ENCODE data around the gene CARNS1.
"Not testable (repeated sequence)": the region's sequence is repeated elsewhere in the genome, so short reads cannot be mapped to it uniquely, and the experiment has no call there.

Gene CARNS1

DNA sequence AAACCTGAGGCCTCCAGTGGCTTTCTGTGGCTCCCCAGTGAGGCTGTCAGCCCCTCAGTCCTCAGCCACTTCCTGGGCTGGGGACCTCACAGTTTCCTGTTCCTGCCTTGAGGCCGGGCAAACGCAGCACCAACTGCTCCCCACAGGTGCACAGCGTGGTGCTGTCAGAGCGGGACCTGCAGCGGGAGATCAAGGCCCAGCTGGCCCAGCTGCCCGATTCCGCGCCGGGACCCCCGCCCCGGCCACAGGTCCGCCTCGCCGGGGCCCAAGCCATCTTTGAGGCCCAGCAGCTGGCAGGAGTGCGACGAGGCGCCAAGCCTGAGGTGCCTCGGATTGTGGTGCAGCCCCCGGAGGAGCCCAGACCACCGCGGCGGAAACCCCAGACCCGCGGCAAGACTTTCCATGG is 6.2 kb upstream of the CARNS1 start:
- DNase-seq (ENCODE audit: low read depth in 2 of 2): no peak

DNA sequence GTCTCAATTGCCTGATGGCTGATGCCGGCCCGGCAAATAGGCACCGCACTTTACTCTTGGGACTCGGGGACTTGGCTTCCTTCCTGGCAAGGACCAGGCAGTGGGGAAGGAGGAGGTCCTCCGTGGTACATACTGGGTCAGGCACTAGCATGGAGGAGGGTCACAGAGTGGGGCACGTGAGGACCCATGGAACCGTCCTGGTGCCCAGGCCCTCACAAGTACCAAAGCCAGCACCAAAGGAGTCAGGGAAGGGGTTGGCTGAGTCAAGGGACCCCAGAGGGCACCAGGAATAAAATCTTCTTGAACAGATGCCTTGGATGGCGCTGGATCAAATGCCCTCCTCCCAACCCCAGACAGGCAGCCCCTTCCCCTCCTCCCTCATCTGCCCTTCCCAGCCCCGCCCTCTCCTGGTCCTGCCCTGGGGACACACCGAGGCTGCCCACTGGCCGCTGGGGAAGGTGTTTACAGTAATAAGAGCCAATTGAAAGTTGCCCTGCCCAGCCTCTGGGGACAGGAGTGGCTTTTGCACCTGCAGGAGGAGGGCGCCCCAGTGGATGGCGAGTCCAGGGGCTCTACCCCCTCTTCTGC is 5.6 kb upstream of the CARNS1 start:
- no peak for DNase-seq (ENCODE audit: low read depth in 2 of 2)

DNA sequence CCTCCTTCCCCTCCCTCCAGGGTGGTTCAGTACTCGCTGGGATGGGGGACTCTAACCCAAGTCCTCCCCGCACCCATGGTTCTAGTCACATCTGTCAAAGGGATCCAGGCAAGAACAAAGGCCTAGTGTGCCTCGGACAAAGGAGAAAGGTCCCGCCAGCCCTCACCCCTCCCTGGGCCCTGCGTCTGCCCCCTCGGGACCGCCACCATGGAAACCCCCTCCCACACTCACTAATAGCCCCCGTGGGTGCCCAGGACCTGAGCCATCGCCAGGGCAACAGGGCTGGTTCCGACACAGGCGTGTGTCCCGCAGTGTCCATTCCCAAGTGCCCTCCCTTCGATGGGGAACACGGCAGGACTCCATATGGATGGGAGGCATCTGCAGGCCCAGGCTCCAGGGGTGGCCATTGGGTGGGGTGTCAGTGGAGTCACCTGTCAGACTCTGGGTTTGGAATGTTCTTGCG is 5.1 kb upstream of the CARNS1 start:
- no peak for DNase-seq (ENCODE audit: low read depth in 2 of 2)

DNA sequence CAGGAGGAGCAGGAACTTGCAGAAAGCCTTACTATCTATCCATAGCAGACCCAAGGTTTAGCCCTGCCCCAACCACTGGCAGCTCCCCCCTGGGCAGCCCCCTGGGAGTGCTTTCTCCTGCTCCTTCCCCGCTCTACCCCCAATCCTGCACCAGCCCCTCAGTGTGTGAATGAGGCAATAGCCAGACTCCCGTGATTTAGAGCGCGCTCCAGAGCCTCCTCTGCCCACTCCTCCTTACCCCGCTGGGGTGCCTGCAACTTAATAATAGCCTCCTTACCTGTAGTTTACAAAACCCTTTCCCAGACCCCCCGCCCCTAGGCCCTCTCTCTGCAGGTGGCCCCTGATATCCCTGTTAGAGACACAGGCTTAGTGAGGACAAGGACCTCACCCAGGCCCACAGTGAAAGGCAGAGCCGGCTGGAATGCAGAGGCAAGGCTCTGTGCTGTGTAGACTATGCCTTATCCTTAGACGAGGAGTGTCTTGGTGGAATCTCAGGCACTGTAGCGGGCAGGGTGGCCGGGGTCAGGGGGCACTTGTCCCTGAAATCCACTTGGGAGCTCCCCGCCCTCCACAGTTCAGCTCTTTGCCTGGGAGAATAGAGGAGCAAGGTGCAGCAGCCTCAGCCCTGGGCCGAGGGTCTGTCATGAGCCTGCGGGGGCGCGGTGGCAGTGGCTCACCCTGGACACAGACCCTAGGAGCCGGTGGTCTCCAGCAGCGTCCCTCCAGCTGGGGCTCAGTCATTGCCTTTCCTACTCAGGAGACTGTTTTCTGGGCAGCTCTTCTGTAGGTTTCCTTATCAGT is 4.3 kb upstream of the CARNS1 start:
- no peak for DNase-seq (ENCODE audit: low read depth in 2 of 2)

DNA sequence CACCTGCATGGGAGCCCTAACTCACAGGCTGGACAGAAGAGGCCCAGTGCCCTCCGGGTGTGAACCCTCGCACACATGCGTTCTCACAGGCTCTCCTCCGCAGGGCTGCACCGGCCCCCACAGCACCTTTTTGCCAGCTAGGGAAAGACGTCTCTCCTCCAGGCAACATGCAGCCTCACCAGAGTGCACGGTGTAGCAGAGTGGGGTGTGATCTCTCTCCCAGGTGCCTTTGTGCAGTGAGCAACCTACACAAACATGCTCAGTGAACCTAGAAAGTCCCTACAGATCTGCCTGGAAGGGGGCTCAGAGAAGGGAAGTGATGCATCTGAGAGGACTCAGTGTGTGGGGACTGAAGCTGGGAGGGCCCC is 3.7 kb upstream of the CARNS1 start:
- no peak for DNase-seq (ENCODE audit: low read depth in 2 of 2)

DNA sequence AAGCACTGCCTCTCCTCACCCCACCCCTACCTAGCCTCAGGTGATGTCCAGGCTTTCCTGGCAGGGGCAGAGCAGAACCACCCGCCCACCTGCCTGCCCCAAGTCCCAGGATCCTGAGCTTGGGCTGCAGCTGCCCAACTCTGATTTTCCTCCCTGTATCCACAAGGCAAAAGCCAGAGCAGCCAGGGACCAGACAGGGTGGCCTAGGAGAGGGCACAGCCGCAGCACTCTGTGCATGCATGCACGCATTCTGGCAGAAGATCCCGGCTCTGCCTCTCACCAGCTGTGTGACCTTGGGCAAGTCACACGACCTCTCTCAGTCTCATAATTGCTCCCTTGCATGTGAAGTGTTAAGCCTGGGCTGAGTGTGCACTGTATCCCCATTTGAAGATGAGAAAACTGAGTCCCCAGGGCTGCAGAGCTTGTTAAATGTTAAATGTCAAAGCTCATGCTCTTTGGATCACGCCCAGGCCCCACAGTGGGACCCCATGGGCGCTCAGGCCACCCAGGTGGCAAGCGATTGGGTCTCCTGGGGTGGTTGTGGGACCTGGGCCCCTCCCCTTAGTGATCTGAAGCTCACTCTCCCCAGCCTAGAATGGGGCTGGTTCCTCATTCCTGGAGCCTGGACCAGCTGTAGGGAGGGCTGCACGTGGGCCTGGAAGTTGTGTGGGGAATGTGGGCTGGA is 2.8 kb upstream of the CARNS1 start:
- no peak for DNase-seq (ENCODE audit: low read depth in 2 of 2)

DNA sequence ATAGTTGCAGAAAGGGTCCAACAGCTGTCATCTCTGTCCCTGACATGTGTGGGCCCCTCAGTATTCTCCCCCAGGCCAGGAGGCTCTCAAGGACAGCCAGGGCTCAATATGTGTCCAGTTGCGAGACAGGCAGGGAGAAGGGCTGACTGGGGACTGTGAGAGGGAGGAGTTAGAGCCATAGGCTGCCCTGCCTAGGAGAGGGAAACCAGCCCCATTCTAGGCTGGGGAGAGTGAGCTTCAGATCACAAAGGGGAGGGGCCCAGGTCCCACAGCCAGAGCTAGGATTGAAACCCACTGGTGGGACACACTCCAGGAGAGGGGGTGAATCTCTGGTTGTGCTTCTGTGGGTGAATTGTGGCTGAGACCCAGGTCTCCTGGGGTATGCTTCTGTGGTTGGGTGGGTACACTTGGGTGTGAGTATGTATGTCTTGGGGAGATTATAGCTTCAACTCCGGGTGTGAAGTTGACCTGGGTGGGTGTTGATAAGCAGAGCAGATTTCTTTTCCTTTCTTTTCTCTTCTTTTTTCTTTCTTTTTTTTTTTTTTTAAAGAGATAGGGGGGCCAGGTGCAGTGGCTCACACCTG is 2.1 kb upstream of the CARNS1 start:
- no peak for DNase-seq (ENCODE audit: low read depth in 2 of 2)

DNA sequence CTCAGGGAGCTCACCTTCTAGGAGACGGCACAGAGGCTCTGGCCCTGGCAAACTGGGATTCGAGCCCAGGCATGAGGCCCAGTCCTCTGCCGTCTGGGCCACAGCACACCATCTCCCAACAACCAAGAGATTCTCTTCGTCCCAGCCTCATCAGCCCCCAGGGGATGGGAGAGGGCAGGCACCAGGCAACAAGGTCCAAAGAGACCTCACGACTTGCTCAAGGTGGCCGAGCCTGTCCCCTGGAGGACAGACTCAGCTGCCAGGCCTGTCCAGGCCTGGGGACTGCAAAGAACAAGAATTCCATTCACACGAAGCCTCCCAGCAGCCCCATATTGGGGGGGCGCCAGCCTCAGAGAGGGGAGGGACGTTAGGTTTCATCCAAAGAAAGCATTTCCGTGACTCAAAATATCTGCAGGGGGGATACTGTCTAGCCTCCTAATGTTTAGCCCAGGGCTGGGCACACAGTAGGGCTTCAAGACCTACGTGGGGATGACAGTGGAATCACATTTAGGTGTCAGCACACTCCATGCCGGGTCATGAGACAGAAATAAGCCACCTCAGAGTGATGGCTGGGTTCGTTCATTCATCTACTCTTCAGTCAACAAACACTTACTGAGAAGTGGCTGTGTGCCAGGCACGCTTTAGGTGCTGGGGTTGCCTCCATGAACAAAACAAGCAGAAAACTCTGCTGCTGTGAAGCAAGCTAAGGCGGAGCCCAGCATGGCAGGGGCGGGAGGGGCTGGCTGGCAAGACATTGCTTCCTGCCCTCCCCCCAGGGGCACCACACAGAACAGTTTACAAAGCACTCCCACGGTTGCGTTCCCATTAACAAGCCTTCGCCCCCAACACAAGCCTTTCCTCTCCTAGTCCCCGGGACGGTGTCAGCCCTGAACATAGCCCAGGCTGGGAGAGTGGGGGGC is 1.2 kb downstream of the CARNS1 start:
- no peak for DNase-seq (ENCODE audit: low read depth in 2 of 2)

DNA sequence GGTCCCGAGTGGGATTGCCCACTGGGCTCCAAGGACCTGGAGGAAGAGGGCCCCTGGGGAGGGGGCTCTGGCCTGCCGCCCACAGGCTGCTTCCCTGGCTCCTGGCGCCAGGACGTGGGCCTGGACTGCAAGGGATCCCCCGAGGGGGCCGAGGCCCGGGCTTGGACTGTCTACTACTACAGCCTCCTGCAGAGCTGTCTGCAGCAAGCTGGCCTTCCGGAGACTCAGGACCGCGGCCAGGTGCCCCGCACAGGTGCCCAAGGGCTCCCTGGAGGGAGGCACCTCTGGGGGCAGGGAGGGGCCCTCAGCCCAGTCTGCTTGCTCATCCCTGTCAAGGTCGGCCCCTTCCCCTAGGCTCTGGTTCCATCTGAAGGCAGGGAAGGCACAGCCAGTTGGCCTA is 1.9 kb downstream of the CARNS1 start:
- no peak for DNase-seq (ENCODE audit: low read depth in 2 of 2)

DNA sequence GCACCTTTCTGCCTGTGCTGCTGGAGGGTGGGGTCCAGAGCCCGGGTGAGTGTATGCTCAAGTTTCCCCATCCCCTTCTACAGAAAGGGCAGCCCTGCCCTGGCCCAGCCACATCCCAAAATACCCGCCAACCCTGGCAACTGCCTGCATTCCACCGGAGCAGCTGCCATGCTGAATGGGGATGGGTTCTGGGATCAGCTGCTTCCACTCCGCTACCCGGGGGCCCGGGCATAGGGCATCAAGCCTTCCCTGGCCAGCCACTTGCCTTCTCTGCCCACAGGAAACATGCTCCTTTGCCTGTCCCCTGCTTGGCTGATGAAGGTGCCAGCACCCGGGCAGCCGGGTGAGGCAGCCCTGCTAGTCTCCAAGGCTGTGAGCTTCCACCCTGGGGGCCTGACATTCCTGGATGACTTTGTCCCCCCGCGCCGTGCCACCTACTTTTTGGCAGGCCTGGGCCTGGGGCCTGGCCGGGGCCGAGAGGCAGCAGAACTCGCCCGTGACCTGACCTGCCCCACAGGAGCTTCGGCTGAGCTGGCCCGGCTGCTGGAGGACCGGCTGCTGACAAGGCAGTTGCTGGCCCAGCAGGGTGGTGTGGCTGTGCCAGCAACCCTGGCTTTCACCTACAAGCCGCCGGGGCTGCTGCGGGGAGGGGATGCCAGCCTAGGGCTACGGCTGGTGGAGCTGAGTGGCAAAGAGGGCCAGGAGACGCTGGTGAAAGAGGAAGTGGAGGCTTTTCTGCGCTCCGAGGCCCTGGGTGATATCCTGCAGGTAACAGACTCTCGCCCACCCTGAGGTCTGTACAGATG is 3.2 kb downstream of the CARNS1 start:
- no peak for DNase-seq (ENCODE audit: low read depth in 2 of 2)

DNA sequence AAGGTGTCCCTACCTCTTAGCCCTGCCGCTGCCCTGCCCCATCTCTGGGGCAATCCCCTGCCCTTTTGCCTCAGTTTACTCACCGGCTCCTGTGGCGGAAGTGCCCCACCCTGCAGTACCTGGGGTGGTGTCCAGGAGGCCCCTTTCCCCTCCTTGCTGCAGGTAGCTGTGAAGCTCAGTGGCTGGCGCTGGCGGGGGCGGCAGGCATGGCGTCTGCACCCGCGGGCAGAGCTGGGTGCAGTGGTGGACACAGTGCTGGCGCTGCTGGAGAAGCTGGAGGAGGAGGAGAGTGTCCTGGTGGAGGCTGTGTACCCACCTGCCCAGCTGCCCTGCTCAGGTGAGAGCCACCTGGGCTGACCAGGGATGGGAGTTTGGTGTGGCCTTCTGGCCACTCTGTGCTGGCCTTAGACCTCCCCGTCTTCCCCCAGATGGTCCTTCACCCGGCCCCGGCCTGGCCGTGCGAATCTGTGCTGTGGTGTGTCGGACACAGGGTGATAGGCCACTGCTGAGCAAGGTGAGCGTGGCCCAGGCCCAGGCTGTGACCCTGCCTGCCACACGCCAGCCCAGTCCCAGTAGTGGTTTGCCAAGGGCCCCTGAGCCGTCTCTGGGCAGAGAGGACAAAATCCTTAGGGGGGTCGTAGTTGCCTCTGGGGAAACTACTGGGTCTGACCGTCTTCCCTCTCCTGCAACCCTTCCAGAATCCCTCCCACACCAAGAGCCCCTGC is 4.0 kb downstream of the CARNS1 start:
- DNase-seq (ENCODE audit: low read depth in 2 of 2): no peak

DNA sequence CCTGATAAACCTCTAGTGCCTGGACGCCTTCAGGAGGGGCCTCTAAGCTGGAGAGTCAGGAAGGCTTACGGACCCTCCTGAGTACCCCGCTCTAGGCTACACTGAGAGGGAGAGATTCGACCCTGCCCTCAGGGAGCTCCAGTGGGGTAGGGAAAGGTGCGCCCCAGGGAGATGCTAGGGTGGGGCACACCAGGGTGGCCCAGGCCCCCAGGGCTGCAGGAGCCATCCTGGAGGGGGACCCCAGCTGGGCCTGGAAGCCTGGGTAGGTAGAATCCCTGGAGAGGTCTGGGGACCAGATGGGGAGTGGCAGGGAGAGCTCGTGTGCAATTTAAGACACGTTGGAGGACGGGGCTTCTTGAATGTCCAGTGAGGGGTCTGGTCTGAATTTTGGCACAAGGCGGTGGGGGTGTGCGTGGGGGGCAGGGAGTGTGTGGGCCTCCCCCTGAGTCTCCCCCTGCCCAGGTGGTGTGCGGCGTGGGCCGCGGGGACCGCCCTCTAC is 4.7 kb downstream of the CARNS1 start:
- DNase-seq (ENCODE audit: low read depth in 2 of 2): no peak

DNA sequence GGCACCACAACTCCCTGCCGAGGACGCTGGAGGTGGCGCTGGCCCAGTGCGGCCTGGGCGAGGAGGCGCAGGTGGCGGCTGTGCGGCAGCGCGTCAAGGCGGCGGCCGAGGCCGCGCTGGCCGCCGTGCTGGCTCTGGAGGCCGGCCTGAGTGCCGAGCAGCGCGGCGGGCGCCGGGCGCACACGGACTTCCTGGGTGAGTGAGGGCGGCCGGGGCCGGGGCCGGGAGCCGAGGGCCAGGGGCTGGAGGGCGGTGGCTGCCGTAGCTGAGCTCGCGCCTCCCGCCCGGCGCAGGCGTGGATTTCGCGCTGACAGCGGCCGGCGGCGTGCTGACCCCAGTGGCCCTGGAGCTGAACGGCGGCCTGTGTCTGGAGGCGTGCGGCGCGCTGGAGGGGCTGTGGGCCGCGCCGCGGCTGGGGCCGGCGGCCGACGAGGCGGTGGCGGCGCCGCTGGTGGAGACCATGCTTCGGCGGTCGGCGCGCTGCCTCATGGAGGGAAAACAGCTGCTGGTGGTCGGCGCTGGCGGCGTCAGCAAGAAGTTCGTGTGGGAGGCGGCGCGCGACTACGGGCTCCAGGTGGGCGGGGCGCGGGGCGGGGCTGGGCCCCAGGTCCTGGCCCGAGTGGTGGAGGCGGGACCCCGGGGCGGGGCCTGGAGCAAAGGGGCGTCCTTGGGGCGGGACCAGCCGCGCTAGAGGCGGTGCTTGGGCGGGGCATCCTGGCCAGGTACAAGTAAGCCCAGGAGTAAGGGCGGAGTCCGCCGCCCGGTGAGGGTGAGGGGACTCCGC is 5.4 kb downstream of the CARNS1 start:
- DNase-seq (ENCODE audit: low read depth in 2 of 2): peak; percentile 98 to 99

DNA sequence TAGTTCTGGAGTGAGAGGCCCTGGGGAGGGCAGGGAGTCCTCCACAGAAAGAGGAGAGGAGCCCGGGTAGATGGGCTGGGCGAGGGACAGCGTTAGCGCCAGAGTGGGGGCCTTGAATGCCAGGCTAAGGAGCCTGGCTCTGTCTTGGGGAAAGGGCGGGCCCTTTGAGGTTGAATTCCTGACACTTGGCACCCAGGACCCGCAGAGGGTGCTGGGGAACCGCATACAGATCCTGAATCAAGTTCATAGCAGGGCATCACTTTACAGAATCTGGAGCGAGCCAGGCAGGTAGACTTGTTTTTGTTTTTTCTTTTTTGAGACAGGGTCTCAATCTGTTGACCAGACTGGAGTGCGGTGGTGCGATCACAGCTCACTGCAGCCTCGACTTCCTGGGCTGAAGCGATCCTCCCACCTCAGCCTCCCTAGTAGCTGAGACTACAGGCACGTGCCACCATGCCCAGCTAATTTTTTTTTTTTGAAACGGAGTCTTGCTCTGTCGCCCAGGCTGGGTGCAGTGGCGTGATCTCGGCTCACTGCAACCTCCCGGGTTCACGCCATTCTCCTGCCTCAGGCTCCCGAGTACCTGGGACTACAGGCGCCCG is 6.1 kb downstream of the CARNS1 start:
- no peak for DNase-seq (ENCODE audit: low read depth in 2 of 2)

DNA sequence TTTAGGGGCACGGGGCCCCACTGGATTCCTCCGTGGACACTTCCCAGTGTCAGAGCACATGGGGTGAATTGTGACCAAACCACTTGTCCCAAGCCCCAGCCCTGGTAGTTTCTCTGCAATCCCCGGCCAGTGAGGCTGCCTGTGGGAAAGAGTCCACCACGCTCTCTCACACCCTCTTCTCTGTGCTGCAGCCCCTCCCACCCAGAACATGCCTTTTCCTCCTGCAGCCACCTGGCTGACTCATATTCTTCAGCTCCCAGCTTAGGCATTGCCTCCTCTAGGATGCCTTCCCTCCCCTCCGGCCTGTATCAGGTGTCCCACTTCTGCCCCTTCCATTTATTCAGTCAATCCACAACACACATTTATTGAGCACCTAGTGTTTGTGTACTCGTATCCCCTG is 7.4 kb downstream of the CARNS1 start:
- no peak for DNase-seq (ENCODE audit: low read depth in 2 of 2)

DNA sequence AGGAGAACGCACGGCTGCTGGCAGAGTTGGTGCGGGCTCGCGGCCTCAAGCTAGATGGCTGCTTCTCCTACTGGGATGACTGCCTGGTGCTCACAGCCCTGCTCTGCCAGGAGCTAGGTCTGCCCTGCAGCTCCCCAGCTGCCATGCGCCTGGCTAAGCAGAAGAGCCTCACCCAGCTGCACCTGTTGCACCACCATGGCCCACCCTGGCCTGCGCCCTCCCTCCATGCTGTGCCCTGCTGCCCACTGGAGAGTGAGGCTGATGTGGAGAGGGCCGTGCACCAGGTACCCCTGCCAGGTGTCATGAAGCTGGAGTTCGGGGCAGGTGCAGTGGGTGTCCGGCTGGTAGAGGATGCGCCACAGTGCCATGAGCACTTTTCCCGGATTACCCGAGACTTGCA is 8.0 kb downstream of the CARNS1 start:
- no peak for DNase-seq (ENCODE audit: low read depth in 2 of 2)

DNA sequence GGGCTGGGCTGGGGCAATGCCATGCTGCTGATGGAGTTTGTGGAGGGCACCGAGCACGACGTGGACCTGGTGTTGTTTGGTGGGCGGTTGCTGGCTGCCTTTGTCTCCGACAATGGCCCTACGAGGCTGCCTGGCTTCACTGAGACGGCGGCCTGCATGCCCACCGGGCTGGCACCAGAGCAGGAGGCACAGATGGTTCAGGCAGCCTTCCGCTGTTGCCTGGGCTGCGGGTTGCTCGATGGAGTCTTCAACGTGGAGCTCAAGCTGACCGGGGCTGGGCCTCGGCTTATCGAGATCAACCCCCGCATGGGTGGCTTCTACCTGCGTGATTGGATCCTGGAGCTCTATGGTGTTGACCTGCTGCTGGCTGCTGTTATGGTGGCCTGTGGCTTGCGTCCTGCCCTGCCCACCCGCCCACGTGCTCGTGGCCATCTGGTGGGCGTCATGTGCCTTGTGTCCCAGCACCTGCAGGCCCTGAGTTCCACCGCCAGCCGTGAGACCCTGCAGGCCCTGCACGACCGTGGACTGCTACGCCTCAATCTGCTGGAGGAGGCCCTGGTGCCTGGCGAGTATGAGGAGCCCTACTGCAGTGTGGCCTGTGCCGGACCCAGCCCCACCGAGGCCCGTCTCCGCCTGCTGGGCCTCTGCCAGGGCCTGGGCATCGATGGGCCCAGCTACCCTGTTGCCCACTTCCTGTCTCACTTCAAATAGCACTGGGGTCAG is 8.6 kb downstream of the CARNS1 start:
- DNase-seq (ENCODE audit: low read depth in 2 of 2): no peak

DNA sequence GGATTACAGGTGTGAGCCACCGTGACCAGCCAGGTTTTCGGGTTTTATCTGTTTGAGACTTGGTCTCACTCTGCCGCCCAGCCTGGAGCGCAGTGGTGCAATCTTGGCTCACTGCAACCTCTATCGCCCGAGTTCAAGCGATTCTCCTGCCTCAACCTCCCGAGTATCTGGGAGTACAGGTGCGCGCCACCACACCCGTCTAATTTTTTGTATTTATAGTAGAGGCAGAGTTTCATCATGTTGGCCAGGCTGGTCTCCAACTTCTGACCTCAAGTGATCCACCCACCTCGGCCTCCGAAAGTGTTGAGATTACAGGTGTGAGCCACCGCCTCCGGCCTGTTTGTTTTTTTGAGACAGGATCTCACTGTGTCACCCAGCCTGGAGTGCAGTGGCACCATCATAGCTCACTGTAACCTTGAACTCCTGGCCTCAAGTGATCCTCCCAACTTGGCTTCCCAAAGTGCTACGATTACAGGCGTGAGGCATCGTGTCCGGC is 11.9 kb downstream of the CARNS1 start:
- DNase-seq (ENCODE audit: low read depth in 2 of 2): not testable (repeated sequence)

Data from activated CD4-positive, alpha-beta T cell treated with anti-CD3 and anti-CD28 coated beads for 24 hours (primary cell).